PC-3 (cell line): Measurements from ENCODE around the gene WDR27.

Experiments used
- EZH2 ChIP-seq: fragments of 300-600 bp; sonication (generic); IDR thresholded peaks from one replicate; pipeline ENCODE4 v1.6.1; 2017; ENCODE audit warnings: antibody characterized with exemption, mild to moderate bottlenecking, low read length; ENCODE audit not compliant: unreplicated experiment
- TF ChIP-seq, protein P1 (sequence below): fragments of 300-600 bp; sonication (generic); conservative IDR thresholded peaks from 2 replicates; pipeline ENCODE4 v1.5.1; 2017; ENCODE audit warnings: antibody characterized with exemption, low read depth, mild to moderate bottlenecking, low read length

DNA sequence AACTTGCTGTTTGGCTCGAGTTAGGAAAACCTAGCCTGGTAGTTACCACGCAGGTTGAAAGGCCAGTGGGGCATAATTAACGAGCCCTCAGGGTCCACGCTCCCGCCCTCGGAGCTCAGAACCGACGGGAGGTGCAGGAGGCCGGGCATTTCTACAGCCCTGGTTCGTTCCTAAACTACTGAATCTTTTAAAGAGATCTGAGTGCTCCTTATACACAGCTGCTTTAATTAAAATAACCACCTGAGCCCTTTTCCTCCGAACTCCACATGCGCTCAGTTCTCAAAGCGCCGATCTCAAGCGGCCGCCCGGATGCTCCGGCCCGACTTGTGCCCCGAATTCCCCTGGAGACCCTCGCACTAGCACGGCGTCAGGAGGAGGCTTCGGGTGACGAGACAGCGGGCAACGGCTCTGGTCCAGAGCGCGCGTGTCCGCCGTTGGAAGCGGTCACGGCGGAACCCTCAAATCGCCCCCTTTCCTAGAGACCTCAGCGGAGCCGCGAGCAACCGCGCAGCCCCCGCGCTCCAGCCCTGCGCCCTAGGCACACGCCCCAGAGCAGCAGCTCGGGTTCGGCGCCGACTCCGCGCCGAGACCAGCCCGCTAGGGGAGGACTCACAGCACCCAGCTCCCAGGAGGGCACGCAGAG is 397 bp downstream of the WDR27 start:
- no peak for TF ChIP-seq EZH2
- TF ChIP-seq, protein P1, sequence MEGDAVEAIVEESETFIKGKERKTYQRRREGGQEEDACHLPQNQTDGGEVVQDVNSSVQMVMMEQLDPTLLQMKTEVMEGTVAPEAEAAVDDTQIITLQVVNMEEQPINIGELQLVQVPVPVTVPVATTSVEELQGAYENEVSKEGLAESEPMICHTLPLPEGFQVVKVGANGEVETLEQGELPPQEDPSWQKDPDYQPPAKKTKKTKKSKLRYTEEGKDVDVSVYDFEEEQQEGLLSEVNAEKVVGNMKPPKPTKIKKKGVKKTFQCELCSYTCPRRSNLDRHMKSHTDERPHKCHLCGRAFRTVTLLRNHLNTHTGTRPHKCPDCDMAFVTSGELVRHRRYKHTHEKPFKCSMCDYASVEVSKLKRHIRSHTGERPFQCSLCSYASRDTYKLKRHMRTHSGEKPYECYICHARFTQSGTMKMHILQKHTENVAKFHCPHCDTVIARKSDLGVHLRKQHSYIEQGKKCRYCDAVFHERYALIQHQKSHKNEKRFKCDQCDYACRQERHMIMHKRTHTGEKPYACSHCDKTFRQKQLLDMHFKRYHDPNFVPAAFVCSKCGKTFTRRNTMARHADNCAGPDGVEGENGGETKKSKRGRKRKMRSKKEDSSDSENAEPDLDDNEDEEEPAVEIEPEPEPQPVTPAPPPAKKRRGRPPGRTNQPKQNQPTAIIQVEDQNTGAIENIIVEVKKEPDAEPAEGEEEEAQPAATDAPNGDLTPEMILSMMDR: no peak
